ENCODE data around the gene AIRE.

Gene AIRE

DNA sequence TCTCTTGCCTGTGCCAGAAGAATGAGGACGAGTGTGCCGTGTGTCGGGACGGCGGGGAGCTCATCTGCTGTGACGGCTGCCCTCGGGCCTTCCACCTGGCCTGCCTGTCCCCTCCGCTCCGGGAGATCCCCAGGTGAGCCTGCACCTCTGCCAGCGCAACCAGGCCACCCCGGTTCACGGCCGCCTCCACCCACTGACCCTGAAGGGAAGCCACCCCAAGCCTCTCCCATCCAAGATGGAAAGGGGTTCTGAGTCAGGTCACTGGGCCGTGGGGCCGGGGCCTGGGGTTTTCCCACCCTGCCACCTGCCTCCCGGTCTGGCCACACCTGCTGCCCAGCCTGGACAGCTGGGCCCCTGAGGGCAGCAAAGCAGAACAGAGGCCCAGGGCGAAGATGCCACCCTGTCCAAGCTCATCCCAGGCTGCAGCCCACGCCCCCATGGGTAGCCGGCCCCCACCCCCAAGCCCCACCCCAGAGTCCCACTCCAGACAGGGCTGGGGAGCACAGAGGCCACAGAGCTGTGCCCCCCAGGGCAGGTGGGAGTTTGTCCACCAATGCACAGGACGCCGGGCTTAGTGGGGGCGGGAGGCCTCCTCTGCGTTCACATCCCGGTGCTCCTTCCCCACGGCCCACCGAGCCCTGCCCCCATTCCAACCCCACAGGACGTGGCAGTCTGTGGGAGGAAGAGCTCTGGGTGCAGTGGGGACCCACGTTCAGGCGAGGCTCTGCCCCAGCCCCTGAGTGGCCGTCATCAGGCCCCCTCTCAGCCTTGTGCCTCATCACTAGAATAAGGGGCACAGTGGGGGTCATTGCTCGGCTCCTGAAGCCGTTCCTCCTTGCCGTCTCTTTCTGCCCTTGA is 5.6 kb downstream of the AIRE start:
- TF ChIP-seq CTCF (IDR thresholded peaks at IDR 0.05; ENCODE audit: control insufficient read depth, extremely low read depth, insufficient read depth): no peak
- no peak for DNase-seq (ENCODE audit: low read depth)

DNA sequence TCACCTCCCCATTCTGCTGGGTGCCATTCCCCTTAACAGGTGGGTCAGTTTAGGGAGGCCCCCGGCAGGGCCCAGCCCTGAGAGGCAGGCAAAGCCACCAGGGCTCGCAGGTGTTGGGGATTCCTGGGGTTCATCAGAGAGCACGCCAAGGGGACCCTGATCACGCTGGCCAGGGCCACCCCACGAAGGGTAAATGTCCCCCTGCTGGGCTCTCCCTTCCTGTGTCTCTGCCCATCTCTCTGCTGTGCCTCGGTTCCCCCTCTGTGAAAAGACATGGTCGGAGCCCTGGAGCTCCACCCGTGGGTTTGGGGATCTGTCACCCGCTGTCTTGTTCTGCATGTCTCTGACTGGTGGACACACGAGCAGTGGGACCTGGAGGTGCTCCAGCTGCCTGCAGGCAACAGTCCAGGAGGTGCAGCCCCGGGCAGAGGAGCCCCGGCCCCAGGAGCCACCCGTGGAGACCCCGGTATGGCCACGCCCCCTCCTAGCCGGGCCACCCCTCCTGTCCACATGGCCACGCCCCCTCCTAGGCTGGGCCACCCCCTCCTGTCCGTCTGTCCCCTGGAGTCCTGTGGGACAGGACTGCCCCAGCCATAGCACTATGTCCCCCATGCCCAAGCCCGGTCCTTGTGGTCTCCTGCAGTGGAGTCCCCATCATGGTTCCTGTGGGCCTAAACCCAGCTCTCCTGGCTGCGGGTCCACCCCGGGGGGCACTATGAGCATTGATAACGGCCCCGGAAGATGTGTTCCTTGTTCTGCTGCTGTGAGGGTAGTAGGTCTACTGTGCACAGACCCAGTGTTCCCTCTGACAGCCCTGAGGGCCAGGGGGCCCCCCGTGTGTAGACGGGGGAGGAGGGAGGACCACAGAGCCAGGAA is 6.5 kb downstream of the AIRE start:
- H3K4me3 ChIP-seq (ENCODE audit: low read depth, low read length): no peak overlapping the region
- DNase-seq (ENCODE audit: low read depth): no peak
- no peak for TF ChIP-seq CTCF (IDR thresholded peaks at IDR 0.05; ENCODE audit: control insufficient read depth, extremely low read depth, insufficient read depth)

More for the DNA sequence above, 5.6 kb downstream of the AIRE start:
- H3K4me3 ChIP-seq (ENCODE audit: low read depth, low read length): no peak overlapping the region

DNA sequence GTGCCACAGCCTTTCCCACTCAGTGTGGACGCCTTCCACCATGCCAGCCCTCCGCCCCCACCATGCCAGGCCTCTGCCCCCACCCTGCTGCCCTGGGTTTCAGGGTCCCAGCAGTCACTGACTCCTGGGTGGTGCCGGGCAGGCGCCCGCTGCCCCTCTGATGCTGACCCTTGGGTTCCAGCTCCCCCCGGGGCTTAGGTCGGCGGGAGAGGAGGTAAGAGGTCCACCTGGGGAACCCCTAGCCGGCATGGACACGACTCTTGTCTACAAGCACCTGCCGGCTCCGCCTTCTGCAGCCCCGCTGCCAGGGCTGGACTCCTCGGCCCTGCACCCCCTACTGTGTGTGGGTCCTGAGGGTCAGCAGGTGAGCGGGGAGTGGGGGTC is 7.1 kb downstream of the AIRE start:
- DNase-seq (ENCODE audit: low read depth): no peak
- TF ChIP-seq CTCF (IDR thresholded peaks at IDR 0.05; ENCODE audit: control insufficient read depth, extremely low read depth, insufficient read depth): no peak
- H3K4me3 ChIP-seq (ENCODE audit: low read depth, low read length): no peak overlapping the region

GRCh38 chr21:44293551-44294231 is 8.0 kb downstream of the AIRE start:
- no peak for DNase-seq (ENCODE audit: low read depth)
- no peak overlapping the region for H3K4me3 ChIP-seq (ENCODE audit: low read depth, low read length)
- no peak for TF ChIP-seq CTCF (IDR thresholded peaks at IDR 0.05; ENCODE audit: control insufficient read depth, extremely low read depth, insufficient read depth)

- DNase-seq (ENCODE audit: low read depth): no peak
- no peak overlapping the region for H3K4me3 ChIP-seq (ENCODE audit: low read depth, low read length)
- TF ChIP-seq CTCF (IDR thresholded peaks at IDR 0.05; ENCODE audit: control insufficient read depth, extremely low read depth, insufficient read depth): no peak
These were observed 8.9 kb downstream of the AIRE start for GRCh38 chr21:44294391-44295162.

DNA sequence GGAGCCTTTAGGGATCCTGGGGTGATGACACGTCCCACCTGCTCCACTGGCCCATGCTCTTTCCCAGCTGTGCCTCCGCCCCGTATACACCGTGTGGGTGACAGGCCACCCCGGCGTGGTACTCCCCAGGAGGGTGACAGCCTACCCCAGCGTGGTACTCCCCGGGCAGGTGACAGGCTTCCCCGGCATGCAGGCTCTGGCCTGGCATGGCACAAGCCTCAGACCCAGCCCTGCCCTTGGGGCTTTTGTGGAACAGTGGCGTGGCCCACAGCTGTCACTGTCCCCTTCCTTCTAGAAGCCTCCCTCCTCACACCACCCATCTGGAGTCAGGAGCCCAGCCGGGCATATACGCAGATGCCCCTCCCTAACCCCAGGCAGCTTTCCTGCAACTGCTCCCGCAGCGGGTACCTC is 9.5 kb downstream of the AIRE start:
- DNase-seq (ENCODE audit: low read depth): no peak
- no peak overlapping the region for H3K4me3 ChIP-seq (ENCODE audit: low read depth, low read length)
- TF ChIP-seq CTCF (IDR thresholded peaks at IDR 0.05; ENCODE audit: control insufficient read depth, extremely low read depth, insufficient read depth): no peak

Data from LNCaP clone FGC (cell line).